HEK293 (cell line): ENCODE data around the gene HS3ST3A1.

Experiments used
- GLI4 ChIP-seq: fragments of 450-650 bp; formaldehyde crosslinking; IDR thresholded peaks from 2 replicates; pipeline ENCODE4 v1.5.1; 2016; ENCODE audit warnings: missing biosample characterization, missing genetic modification characterization
- GLIS2 ChIP-seq: fragments of 450-650 bp; formaldehyde crosslinking; IDR thresholded peaks from 2 replicates; pipeline ENCODE4 v1.5.1; 2016; ENCODE audit warnings: missing biosample characterization, missing genetic modification characterization
- HOXD13 ChIP-seq: sonication (generic); formaldehyde crosslinking; IDR thresholded peaks from 2 replicates; pipeline ENCODE4 v1.8.0; 2022; ENCODE audit warnings: missing genetic modification reagents, borderline replicate concordance
- KLF8 ChIP-seq: fragments of 450-650 bp; formaldehyde crosslinking; IDR thresholded peaks from 2 replicates; pipeline ENCODE4 v1.5.1; 2016; ENCODE audit warnings: missing biosample characterization, missing genetic modification characterization
- OSR2 ChIP-seq: fragments of 450-650 bp; formaldehyde crosslinking; IDR thresholded peaks from 2 replicates; pipeline ENCODE4 v1.5.1; 2016; ENCODE audit warnings: missing biosample characterization, missing genetic modification characterization
- PBX3 ChIP-seq: sonication (generic); formaldehyde crosslinking; IDR thresholded peaks from 2 replicates; pipeline ENCODE4 v1.8.1; 2022; ENCODE audit warnings: mild to moderate bottlenecking, moderate library complexity, missing genetic modification reagents
- PRDM10 ChIP-seq: fragments of 450-650 bp; formaldehyde crosslinking; IDR thresholded peaks from 2 replicates; pipeline ENCODE4 v1.5.1; 2016; ENCODE audit warnings: missing biosample characterization, missing genetic modification characterization
- TRIM28 ChIP-seq: IDR thresholded peaks from 2 replicates; pipeline ENCODE4 v1.6.1; 2011; ENCODE audit warnings: low read length, control low read depth, borderline replicate concordance
- YY2 ChIP-seq: fragments of 450-650 bp; formaldehyde crosslinking; IDR thresholded peaks from 2 replicates; pipeline ENCODE4 v1.5.1; 2016; ENCODE audit warnings: missing biosample characterization, missing genetic modification characterization
- ZBTB48 ChIP-seq: fragments of 450-650 bp; formaldehyde crosslinking; IDR thresholded peaks from 2 replicates; pipeline ENCODE4 v1.5.1; 2016; ENCODE audit warnings: missing biosample characterization, missing genetic modification characterization
- ZBTB7A ChIP-seq: fragments of 450-650 bp; formaldehyde crosslinking; IDR thresholded peaks from 2 replicates; pipeline ENCODE4 v1.5.1; 2016; ENCODE audit warnings: low read depth, missing biosample characterization, missing genetic modification characterization
- ZNF175 ChIP-seq: fragments of 450-650 bp; formaldehyde crosslinking; IDR thresholded peaks from 2 replicates; pipeline ENCODE4 v1.5.1; 2016; ENCODE audit warnings: missing biosample characterization, missing genetic modification characterization
- ZNF184 ChIP-seq: fragments of 450-650 bp; IDR thresholded peaks from 2 replicates; pipeline ENCODE4 v1.5.1; 2018; ENCODE audit warnings: missing biosample characterization, mild to moderate bottlenecking, missing genetic modification characterization
- ZNF2 ChIP-seq: fragments of 450-650 bp; formaldehyde crosslinking; IDR thresholded peaks from 2 replicates; pipeline ENCODE4 v1.5.1; 2016; ENCODE audit warnings: missing biosample characterization, missing genetic modification characterization
- ZNF221 ChIP-seq: fragments of 450-650 bp; formaldehyde crosslinking; IDR thresholded peaks from 2 replicates; pipeline ENCODE4 v1.5.1; 2017; ENCODE audit warnings: missing biosample characterization, missing genetic modification characterization, borderline replicate concordance
- ZNF266 ChIP-seq: fragments of 450-650 bp; formaldehyde crosslinking; IDR thresholded peaks from 2 replicates; pipeline ENCODE4 v1.5.1; 2016; ENCODE audit warnings: missing biosample characterization, missing genetic modification characterization, low read depth
- ZNF37A ChIP-seq: fragments of 450-650 bp; IDR thresholded peaks from 2 replicates; pipeline ENCODE4 v1.5.1; 2018; ENCODE audit warnings: missing biosample characterization, missing genetic modification characterization
- ZNF391 ChIP-seq: fragments of 450-650 bp; formaldehyde crosslinking; IDR thresholded peaks from 2 replicates; pipeline ENCODE4 v1.5.1; 2016; ENCODE audit warnings: low read depth, missing biosample characterization, missing genetic modification characterization, borderline replicate concordance
- ZNF394 ChIP-seq: fragments of 450-650 bp; formaldehyde crosslinking; IDR thresholded peaks from 2 replicates; pipeline ENCODE4 v1.5.1; 2016; ENCODE audit warnings: missing biosample characterization, missing genetic modification characterization, mild to moderate bottlenecking, moderate library complexity, borderline replicate concordance
- ZNF501 ChIP-seq: fragments of 450-650 bp; formaldehyde crosslinking; IDR thresholded peaks from 2 replicates; pipeline ENCODE4 v1.5.1; 2016; ENCODE audit warnings: missing biosample characterization, missing genetic modification characterization
- ZNF544 ChIP-seq: fragments of 450-650 bp; formaldehyde crosslinking; IDR thresholded peaks from 2 replicates; pipeline ENCODE4 v1.5.0; 2017; ENCODE audit warnings: missing biosample characterization, missing genetic modification characterization
- ZNF626 ChIP-seq: fragments of 450-650 bp; sonication (Bioruptor Pico); formaldehyde crosslinking; IDR thresholded peaks from 2 replicates; pipeline ENCODE4 v1.5.1; 2018; ENCODE audit warnings: missing biosample characterization, missing genetic modification characterization, inconsistent platforms
- ZNF670 ChIP-seq: fragments of 450-650 bp; formaldehyde crosslinking; IDR thresholded peaks from 2 replicates; pipeline ENCODE4 v1.5.1; 2016; ENCODE audit warnings: missing biosample characterization, missing genetic modification characterization, low read depth
- ZNF701 ChIP-seq: fragments of 450-650 bp; formaldehyde crosslinking; IDR thresholded peaks from 2 replicates; pipeline ENCODE4 v1.5.1; 2016; ENCODE audit warnings: missing biosample characterization, missing genetic modification characterization
- TF ChIP-seq, protein P1 (sequence below): fragments of 450-650 bp; formaldehyde crosslinking; IDR thresholded peaks from 2 replicates; pipeline ENCODE4 v1.5.1; 2016; ENCODE audit warnings: missing biosample characterization, missing genetic modification characterization
- TF ChIP-seq, protein P2 (sequence below): fragments of 450-650 bp; formaldehyde crosslinking; IDR thresholded peaks from 2 replicates; pipeline ENCODE4 v1.5.1; 2016; ENCODE audit warnings: missing biosample characterization, missing genetic modification characterization
- TF ChIP-seq, protein P3 (sequence below): fragments of 450-650 bp; formaldehyde crosslinking; IDR thresholded peaks from 2 replicates; pipeline ENCODE4 v1.5.1; 2017; ENCODE audit warnings: missing biosample characterization, missing genetic modification characterization
- TF ChIP-seq, protein P4 (sequence below): fragments of 450-650 bp; formaldehyde crosslinking; IDR thresholded peaks from 2 replicates; pipeline ENCODE4 v1.5.1; 2017; ENCODE audit warnings: missing biosample characterization, missing genetic modification characterization

HS3ST3A1 gene

DNA sequence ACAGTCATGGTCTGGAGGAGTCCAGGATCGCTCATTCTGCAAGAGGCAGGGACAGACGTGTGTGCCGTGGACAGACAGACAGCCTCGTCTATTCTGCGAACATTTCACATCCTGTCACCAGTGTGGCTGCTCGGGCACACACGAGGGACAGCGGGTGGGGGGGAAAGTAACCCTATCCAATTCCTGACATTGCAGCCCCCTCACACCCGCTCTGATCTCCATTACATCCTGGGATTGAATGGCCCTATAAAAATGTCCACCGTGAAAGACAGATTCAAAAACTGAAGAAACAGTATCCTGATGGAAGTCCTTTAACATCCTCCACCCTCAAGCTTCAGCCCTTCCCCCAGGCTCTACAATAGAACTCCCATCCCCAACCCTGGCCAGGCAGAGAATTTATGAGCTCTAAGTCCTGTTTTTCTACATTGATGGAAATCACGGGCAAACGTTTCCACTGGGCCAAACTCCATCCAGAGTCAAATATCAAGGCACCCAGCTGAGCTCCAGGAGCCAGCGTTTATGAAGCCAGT, 39.4 kb downstream of the HS3ST3A1 start (continued):
- TF ChIP-seq YY2 (tag by site-specific recombination): no peak
- peak; percentile 74 for TF ChIP-seq PRDM10 (tag by site-specific recombination)
- no peak for TF ChIP-seq ZNF701 (tag by site-specific recombination)
- no peak for TF ChIP-seq ZNF2
- no peak for TF ChIP-seq ZNF221 (tag by site-specific recombination)
- TF ChIP-seq HOXD13 (CRISPR knock-in tag): no peak
- no peak for TF ChIP-seq ZNF184
- no peak for TF ChIP-seq ZBTB48 (tag by site-specific recombination)
- peak; percentile 74; the same call in 1 of the 2 replicates for TF ChIP-seq TRIM28
- no peak for TF ChIP-seq ZNF391 (tag by site-specific recombination)
- no peak for TF ChIP-seq ZNF37A (tag by site-specific recombination)
- no peak for TF ChIP-seq ZNF670
- no peak for TF ChIP-seq PBX3
- TF ChIP-seq ZNF544 (tag by site-specific recombination): no peak
- TF ChIP-seq GLIS2: no peak
- TF ChIP-seq ZNF394 (tag by site-specific recombination): no peak
- TF ChIP-seq, protein P1, sequence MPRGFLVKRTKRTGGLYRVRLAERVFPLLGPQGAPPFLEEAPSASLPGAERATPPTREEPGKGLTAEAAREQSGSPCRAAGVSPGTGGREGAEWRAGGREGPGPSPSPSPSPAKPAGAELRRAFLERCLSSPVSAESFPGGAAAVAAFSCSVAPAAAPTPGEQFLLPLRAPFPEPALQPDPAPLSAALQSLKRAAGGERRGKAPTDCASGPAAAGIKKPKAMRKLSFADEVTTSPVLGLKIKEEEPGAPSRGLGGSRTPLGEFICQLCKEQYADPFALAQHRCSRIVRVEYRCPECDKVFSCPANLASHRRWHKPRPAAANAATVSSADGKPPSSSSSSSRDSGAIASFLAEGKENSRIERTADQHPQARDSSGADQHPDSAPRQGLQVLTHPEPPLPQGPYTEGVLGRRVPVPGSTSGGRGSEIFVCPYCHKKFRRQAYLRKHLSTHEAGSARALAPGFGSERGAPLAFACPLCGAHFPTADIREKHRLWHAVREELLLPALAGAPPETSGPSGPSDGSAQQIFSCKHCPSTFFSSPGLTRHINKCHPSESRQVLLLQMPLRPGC (tag by site-specific recombination): no peak
- TF ChIP-seq OSR2 (tag by site-specific recombination): no peak
- no peak for TF ChIP-seq ZNF626 (tag by site-specific recombination)
- no peak for TF ChIP-seq ZNF266 (tag by site-specific recombination)
- TF ChIP-seq, protein P2, sequence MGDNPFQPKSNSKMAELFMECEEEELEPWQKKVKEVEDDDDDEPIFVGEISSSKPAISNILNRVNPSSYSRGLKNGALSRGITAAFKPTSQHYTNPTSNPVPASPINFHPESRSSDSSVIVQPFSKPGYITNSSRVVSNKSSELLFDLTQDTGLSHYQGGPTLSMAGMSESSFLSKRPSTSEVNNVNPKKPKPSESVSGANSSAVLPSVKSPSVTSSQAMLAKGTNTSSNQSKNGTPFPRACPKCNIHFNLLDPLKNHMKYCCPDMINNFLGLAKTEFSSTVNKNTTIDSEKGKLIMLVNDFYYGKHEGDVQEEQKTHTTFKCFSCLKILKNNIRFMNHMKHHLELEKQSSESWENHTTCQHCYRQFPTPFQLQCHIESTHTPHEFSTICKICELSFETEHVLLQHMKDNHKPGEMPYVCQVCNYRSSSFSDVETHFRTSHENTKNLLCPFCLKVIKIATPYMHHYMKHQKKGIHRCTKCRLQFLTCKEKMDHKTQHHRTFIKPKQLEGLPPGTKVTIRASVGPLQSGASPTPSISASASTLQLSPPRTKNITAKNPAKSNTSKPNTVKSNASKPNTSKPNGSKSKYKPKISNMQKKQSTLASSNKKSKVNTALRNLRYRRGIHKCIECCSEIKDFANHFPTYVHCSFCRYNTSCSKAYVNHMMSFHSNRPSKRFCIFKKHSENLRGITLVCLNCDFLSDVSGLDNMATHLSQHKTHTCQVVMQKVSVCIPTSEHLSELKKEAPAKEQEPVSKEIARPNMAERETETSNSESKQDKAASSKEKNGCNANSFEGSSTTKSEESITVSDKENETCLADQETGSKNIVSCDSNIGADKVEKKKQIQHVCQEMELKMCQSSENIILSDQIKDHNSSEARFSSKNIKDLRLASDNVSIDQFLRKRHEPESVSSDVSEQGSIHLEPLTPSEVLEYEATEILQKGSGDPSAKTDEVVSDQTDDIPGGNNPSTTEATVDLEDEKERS: no peak
- TF ChIP-seq ZNF175 (tag by site-specific recombination): no peak
- TF ChIP-seq GLI4 (tag by site-specific recombination): no peak
- TF ChIP-seq ZNF501 (tag by site-specific recombination): peak; percentile 69; the same call in 1 of the 2 replicates
- TF ChIP-seq, protein P3, sequence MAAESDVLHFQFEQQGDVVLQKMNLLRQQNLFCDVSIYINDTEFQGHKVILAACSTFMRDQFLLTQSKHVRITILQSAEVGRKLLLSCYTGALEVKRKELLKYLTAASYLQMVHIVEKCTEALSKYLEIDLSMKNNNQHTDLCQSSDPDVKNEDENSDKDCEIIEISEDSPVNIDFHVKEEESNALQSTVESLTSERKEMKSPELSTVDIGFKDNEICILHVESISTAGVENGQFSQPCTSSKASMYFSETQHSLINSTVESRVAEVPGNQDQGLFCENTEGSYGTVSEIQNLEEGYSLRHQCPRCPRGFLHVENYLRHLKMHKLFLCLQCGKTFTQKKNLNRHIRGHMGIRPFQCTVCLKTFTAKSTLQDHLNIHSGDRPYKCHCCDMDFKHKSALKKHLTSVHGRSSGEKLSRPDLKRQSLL: peak; percentile 55; the same call in 1 of the 2 replicates
- TF ChIP-seq KLF8: no peak
- TF ChIP-seq, protein P4, sequence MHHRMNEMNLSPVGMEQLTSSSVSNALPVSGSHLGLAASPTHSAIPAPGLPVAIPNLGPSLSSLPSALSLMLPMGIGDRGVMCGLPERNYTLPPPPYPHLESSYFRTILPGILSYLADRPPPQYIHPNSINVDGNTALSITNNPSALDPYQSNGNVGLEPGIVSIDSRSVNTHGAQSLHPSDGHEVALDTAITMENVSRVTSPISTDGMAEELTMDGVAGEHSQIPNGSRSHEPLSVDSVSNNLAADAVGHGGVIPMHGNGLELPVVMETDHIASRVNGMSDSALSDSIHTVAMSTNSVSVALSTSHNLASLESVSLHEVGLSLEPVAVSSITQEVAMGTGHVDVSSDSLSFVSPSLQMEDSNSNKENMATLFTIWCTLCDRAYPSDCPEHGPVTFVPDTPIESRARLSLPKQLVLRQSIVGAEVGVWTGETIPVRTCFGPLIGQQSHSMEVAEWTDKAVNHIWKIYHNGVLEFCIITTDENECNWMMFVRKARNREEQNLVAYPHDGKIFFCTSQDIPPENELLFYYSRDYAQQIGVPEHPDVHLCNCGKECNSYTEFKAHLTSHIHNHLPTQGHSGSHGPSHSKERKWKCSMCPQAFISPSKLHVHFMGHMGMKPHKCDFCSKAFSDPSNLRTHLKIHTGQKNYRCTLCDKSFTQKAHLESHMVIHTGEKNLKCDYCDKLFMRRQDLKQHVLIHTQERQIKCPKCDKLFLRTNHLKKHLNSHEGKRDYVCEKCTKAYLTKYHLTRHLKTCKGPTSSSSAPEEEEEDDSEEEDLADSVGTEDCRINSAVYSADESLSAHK (tag by site-specific recombination): peak; percentile 48
- TF ChIP-seq ZBTB7A (tag by site-specific recombination): no peak
